H1 (cell line): Measurements from ENCODE around the gene POLN.

ENCODE experiments used
- POLR2A ChIP-seq, 2 experiments: IDR thresholded peaks; 1 replicate in 1 of 2; 2 replicates in 1 of 2; pipeline ENCODE4 v1.6.1; 2011; ENCODE audit warnings: low read depth in 2 of 2, low read length in 2 of 2, mild to moderate bottlenecking in 2 of 2; ENCODE audit errors: control extremely low read depth in 1 of 2
- YY1 ChIP-seq: IDR thresholded peaks from 2 replicates; pipeline ENCODE4 v1.6.1; 2011; ENCODE audit warnings: low read depth, mild to moderate bottlenecking, low read length
- TF ChIP-seq, protein P1 (sequence below), 3 experiments: IDR thresholded peaks; 1 replicate in 2 of 3; 2 replicates in 1 of 3; pipeline versions ENCODE4 v1.5.1 to v1.6.1; 2011; ENCODE audit warnings: low read length in 3 of 3, mild to moderate bottlenecking in 3 of 3, inconsistent platforms in 2 of 3, low read depth in 1 of 3, moderate library complexity in 1 of 3; ENCODE audit not compliant: insufficient read depth in 1 of 3; ENCODE audit errors: control extremely low read depth in 1 of 3

DNA sequence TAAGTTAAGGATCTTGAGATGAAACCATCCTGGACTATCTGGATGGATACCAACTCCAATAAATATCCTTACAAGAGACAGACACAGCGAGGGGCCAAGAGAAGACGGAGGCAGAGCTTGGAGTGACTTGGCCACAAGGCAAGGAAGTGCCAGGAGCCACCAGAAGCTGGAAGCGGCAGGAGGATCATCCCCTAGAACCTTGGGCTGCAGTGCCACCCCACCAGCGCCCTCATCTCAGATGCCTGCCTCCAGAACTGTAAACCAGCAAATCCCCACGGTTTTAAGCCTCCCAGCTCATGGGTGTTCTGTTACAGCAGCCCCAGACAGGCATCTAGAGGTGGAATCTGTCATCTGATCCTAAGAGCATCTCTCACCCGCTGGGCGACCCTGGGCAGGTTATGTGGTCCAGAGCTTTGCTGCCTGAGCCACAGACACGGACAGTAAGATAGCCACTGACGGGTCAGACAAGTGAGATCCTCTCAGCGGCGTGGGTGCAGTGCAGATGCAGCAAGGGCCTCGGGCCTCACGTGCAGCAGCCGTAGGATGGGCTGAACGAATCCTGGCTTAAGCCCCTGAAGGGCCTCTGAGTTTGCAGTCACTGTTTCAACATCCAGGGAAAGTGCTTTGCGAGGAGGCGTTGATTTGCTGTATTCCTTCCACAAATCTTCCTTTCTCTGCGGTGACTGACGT is 45.1 kb upstream of the POLN start:
- TF ChIP-seq YY1 (no peak), POLR2A (IDR thresholded peaks at IDR 0.05; ENCODE audit: control extremely low read depth in 1 of 2, low read depth in 2 of 2, low read length in 2 of 2) (no peak)
- TF ChIP-seq, protein P1, sequence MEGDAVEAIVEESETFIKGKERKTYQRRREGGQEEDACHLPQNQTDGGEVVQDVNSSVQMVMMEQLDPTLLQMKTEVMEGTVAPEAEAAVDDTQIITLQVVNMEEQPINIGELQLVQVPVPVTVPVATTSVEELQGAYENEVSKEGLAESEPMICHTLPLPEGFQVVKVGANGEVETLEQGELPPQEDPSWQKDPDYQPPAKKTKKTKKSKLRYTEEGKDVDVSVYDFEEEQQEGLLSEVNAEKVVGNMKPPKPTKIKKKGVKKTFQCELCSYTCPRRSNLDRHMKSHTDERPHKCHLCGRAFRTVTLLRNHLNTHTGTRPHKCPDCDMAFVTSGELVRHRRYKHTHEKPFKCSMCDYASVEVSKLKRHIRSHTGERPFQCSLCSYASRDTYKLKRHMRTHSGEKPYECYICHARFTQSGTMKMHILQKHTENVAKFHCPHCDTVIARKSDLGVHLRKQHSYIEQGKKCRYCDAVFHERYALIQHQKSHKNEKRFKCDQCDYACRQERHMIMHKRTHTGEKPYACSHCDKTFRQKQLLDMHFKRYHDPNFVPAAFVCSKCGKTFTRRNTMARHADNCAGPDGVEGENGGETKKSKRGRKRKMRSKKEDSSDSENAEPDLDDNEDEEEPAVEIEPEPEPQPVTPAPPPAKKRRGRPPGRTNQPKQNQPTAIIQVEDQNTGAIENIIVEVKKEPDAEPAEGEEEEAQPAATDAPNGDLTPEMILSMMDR (IDR thresholded peaks at IDR 0.05; ENCODE audit: control extremely low read depth in 1 of 3, insufficient read depth in 1 of 3, low read depth in 1 of 3, low read length in 3 of 3), result no peak
